HCT116 (cell line): ENCODE measurements around the gene SLC4A11.

Experiments
- POLR2A ChIP-seq: IDR thresholded peaks from 2 replicates; pipeline ENCODE4 v1.7.0; 2011; ENCODE audit warnings: borderline replicate concordance; ENCODE audit not compliant: insufficient read depth, insufficient read length; ENCODE audit errors: extremely low read depth
- POLR2AphosphoS5 ChIP-seq: IDR thresholded peaks from 2 replicates; pipeline ENCODE4 v1.6.1; 2011; ENCODE audit warnings: mild to moderate bottlenecking, low read depth, low read length, moderate library complexity
- RAD21 ChIP-seq: IDR thresholded peaks from 2 replicates; pipeline ENCODE4 v1.6.1; 2012; ENCODE audit warnings: low read depth, mild to moderate bottlenecking
- TF ChIP-seq, protein P1 (sequence below), 3 experiments: fragments of 200-600 bp in 1 of 3; sonication (generic) in 1 of 3; IDR thresholded peaks in 2 of 3; conservative IDR thresholded peaks in 1 of 3; 2 replicates each; pipeline ENCODE4 v1.5.1; 2012 to 2017; ENCODE audit warnings: low read depth in 2 of 3, low read length in 2 of 3, antibody characterized with exemption in 1 of 3, borderline replicate concordance in 1 of 3, control low read depth in 1 of 3, mild to moderate bottlenecking in 1 of 3, mixed read lengths in 1 of 3, mixed run types in 1 of 3, moderate library complexity in 1 of 3; ENCODE audit not compliant: insufficient read depth in 1 of 3
- TF ChIP-seq, protein P2 (sequence below): IDR thresholded peaks from 2 replicates; pipeline ENCODE4 v1.6.1; 2012

DNA sequence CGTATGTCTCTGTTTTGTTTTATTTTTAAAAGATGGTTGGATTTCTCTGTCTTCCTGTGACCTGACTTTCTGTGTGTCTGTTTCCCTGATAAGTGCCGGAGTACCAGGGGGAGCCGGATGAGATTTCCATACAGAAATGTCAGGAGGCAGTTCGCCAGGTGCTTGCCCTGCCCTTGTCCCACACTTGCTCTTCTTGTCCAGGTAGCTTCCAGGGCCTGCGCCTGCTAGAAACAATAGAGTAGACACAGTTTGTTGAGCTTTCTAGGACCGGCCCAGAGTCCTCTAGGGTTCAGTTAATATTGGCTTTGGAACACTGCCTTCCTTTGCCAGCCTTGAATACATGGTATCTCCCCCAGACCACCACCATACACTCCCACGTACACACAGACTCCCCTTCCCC lies 25.8 kb downstream of the SLC4A11 start:
- TF ChIP-seq, protein P1, sequence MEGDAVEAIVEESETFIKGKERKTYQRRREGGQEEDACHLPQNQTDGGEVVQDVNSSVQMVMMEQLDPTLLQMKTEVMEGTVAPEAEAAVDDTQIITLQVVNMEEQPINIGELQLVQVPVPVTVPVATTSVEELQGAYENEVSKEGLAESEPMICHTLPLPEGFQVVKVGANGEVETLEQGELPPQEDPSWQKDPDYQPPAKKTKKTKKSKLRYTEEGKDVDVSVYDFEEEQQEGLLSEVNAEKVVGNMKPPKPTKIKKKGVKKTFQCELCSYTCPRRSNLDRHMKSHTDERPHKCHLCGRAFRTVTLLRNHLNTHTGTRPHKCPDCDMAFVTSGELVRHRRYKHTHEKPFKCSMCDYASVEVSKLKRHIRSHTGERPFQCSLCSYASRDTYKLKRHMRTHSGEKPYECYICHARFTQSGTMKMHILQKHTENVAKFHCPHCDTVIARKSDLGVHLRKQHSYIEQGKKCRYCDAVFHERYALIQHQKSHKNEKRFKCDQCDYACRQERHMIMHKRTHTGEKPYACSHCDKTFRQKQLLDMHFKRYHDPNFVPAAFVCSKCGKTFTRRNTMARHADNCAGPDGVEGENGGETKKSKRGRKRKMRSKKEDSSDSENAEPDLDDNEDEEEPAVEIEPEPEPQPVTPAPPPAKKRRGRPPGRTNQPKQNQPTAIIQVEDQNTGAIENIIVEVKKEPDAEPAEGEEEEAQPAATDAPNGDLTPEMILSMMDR (IDR thresholded peaks at IDR 0.05 in 2 of 3, conservative IDR thresholded peaks at IDR 0.05 in 1 of 3; ENCODE audit: borderline replicate concordance in 1 of 3, insufficient read depth in 1 of 3, low read depth in 2 of 3, low read length in 2 of 3), result no peak
- TF ChIP-seq RAD21 (no peak), POLR2A (no peak), POLR2AphosphoS5 (no peak)
- TF ChIP-seq, protein P2, sequence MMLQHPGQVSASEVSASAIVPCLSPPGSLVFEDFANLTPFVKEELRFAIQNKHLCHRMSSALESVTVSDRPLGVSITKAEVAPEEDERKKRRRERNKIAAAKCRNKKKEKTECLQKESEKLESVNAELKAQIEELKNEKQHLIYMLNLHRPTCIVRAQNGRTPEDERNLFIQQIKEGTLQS, result no peak
